Fibroblast of lung (primary cell): ENCODE results near the gene ZNF432. TPM values are rescaled to one million over a fixed set of nuclear protein-coding genes. Genes with fewer than 3 reads are reported as not detected.
"Not testable (repeated sequence)": the region's sequence is repeated elsewhere in the genome, so short reads cannot be mapped to it uniquely, and the experiment has no call there.

ENCODE experiments used
- DNase-seq, 2 donors: peaks; one replicate each; pipeline versions ENCODE4 v3.0.0 to v3.0.0-alpha.2; 2010; ENCODE audit warnings: low read depth in 2 of 2
- H2AFZ ChIP-seq: 2 replicates; pipeline ENCODE4 v1.5.1; 2012; ENCODE audit warnings: low read length, control low read depth, inconsistent platforms
- H3K27ac ChIP-seq: 2 replicates; pipeline ENCODE4 v1.5.1; 2011; ENCODE audit warnings: low read length, control low read depth; ENCODE audit not compliant: insufficient read depth
- H3K27me3 ChIP-seq: 2 replicates; pipeline ENCODE4 v1.5.1; 2011; ENCODE audit warnings: mild to moderate bottlenecking, low read length; ENCODE audit not compliant: control insufficient read depth, insufficient read depth
- H3K36me3 ChIP-seq: 2 replicates; pipeline ENCODE4 v1.5.1; 2011; ENCODE audit warnings: low read length; ENCODE audit not compliant: control insufficient read depth, insufficient read depth
- H3K4me1 ChIP-seq: 2 replicates; pipeline ENCODE4 v1.5.1; 2011; ENCODE audit warnings: low read length; ENCODE audit not compliant: control insufficient read depth, insufficient read depth; ENCODE audit errors: extremely low read depth
- H3K4me2 ChIP-seq: 2 replicates; pipeline ENCODE4 v1.5.1; 2011; ENCODE audit warnings: low read length, control low read depth; ENCODE audit not compliant: insufficient read depth; ENCODE audit errors: extremely low read depth
- H3K4me3 ChIP-seq, 4 experiments: fragments of 200-600 bp in 1 of 4; sonication (generic) in 1 of 4; replicated peaks in 1 of 4; 2 replicates each; pipeline ENCODE4 v1.5.1; 2011 to 2016; ENCODE audit warnings: low read length in 4 of 4, low read depth in 3 of 4, mild to moderate bottlenecking in 3 of 4, control low read depth in 2 of 4, inconsistent platforms in 1 of 4, mixed read lengths in 1 of 4; ENCODE audit not compliant: insufficient read depth in 1 of 4; ENCODE audit errors: control extremely low read depth in 1 of 4
- H3K79me2 ChIP-seq: 2 replicates; pipeline ENCODE4 v1.5.1; 2012; ENCODE audit warnings: mild to moderate bottlenecking, low read length, inconsistent platforms; ENCODE audit not compliant: control insufficient read depth, insufficient read depth
- H3K9ac ChIP-seq: 2 replicates; pipeline ENCODE4 v1.5.1; 2011; ENCODE audit warnings: mild to moderate bottlenecking, low read length, control low read depth; ENCODE audit not compliant: insufficient read depth
- H3K9me3 ChIP-seq: 2 replicates; pipeline ENCODE4 v1.5.1; 2012; ENCODE audit warnings: low read depth, low read length; ENCODE audit not compliant: control insufficient read depth, insufficient read depth
- H4K20me1 ChIP-seq: 2 replicates; pipeline ENCODE4 v1.5.1; 2011; ENCODE audit warnings: low read length; ENCODE audit not compliant: control insufficient read depth, insufficient read depth; ENCODE audit errors: extremely low read depth
- CTCF ChIP-seq, 2 donors: IDR thresholded peaks in 1 of 2; conservative IDR thresholded peaks in 1 of 2; 1 replicate in 1 of 2; 2 replicates in 1 of 2; pipeline ENCODE4 v1.5.1; 2011 to 2012; ENCODE audit warnings: low read length in 2 of 2, control low read depth in 1 of 2, inconsistent platforms in 1 of 2, low read depth in 1 of 2, mild to moderate bottlenecking in 1 of 2
- EZH2 ChIP-seq: IDR thresholded peaks from 2 replicates; pipeline ENCODE4 v1.5.1; 2012; ENCODE audit warnings: low read length, control low read depth, mild to moderate bottlenecking; ENCODE audit errors: missing control alignments
- polyA plus RNA-seq, 2 donors: library from polyadenylated mRNA; depleted of rRNA in 1 of 2; stranded (reverse) in 1 of 2; unstranded in 1 of 2; fragments of >200 nt; gene quantifications; 2 replicates each; pipeline ENCODE4 v1.2.1, GENCODE V29; 2011 to 2012; ENCODE audit warnings: missing spikeins in 1 of 2
- total RNA-seq: library from RNA; depleted of rRNA; stranded (reverse); fragments of >200 nt; gene quantifications from 2 replicates; pipeline ENCODE4 v1.2.1, GENCODE V29; 2014

The ZNF432 gene
- total and polyA plus RNA-seq, 2 donors (not counting 1 experiment from before 2014, with no cell fraction given) = 5.7 to 10.2 TPM

- Histone ChIP-seq H3K27ac (peak within 1 kb of the TSS; percentile 94), H3K4me2 (peak within 1 kb of the TSS; percentile 91), H3K4me3 (peak within 1 kb of the TSS; percentile 58 to 99 (median 79)), H4K20me1 (no peaks in the 10 kb centered on the region), H3K27me3 (no peaks in the 10 kb centered on the region), H3K36me3 (peaks cover 10% of the 10 kb centered on the region), H3K79me2 (peaks cover 6% of the 10 kb centered on the region), H2AFZ (peak within 1 kb of the TSS; percentile 73), H3K9me3 (peaks cover 2% of the 10 kb centered on the region), H3K4me1 (peaks cover 3% of the 10 kb centered on the region), H3K9ac (peak within 1 kb of the TSS; percentile 96)
- DNase-seq = peak; percentile 88 to 90
- no peak for TF ChIP-seq CTCF (conservative IDR thresholded peaks at IDR 0.05 in 1 of 2, IDR thresholded peaks at IDR 0.05 in 1 of 2; ENCODE audit: low read depth in 1 of 2, low read length in 2 of 2)
- no peak for TF ChIP-seq EZH2
Observed at GRCh38 chr19:52028027-52028779, 20.4 kb downstream of the ZNF432 start, which contains the start of gene ZNF614. Gene ZNF614 (minus strand): TSS chr19:52028379. CDS start chr19:52025745, 2,634 bp downstream.

GRCh38 chr19:52026255-52026990 is 22.2 kb downstream of the ZNF432 start:
- H3K4me2 ChIP-seq, H3K4me1 ChIP-seq: not testable (repeated sequence)
- H3K36me3 ChIP-seq = peaks cover 11% of the 10 kb centered on the region

GRCh38 chr19:52024478-52024877 is 24.2 kb downstream of the ZNF432 start:
- H4K20me1 ChIP-seq, H3K4me3 ChIP-seq, H3K9ac ChIP-seq, H3K4me2 ChIP-seq, DNase-seq, H3K9me3 ChIP-seq, H2AFZ ChIP-seq, H3K27ac ChIP-seq, H3K79me2 ChIP-seq, H3K4me1 ChIP-seq, H3K27me3 ChIP-seq: not testable (repeated sequence)
- H3K36me3 ChIP-seq = peaks cover 13% of the 10 kb centered on the region

More at GRCh38 chr19:52026255-52026990, 22.2 kb downstream of the ZNF432 start:
- H3K4me3 ChIP-seq, H3K79me2 ChIP-seq, H3K9me3 ChIP-seq, DNase-seq, H3K9ac ChIP-seq, H4K20me1 ChIP-seq, H2AFZ ChIP-seq, H3K27me3 ChIP-seq, H3K27ac ChIP-seq: not testable (repeated sequence)

GRCh38 chr19:52022193-52022592 is 26.4 kb downstream of the ZNF432 start:
- Histone ChIP-seq H3K4me1 (peaks cover 1% of the 10 kb centered on the region), H3K27ac (no peak overlapping the region), H3K79me2 (peaks cover 2% of the 10 kb centered on the region), H2AFZ (no peak overlapping the region), H3K4me2 (no peak overlapping the region), H3K9ac (no peak overlapping the region), H4K20me1 (no peaks in the 10 kb centered on the region), H3K36me3 (peaks cover 19% of the 10 kb centered on the region), H3K27me3 (no peaks in the 10 kb centered on the region), H3K9me3 (no peaks in the 10 kb centered on the region), H3K4me3 (no peak overlapping the region)
- no peak for TF ChIP-seq CTCF (conservative IDR thresholded peaks at IDR 0.05 in 1 of 2, IDR thresholded peaks at IDR 0.05 in 1 of 2; ENCODE audit: low read depth in 1 of 2, low read length in 2 of 2)
- no peak for TF ChIP-seq EZH2
- no peak for DNase-seq
